ENCODE data around the gene PMIS2.

GRCh38 chr19:35560677-35561076 lies 25.3 kb upstream of the PMIS2 start:
- no peak for TF ChIP-seq CTCF (IDR thresholded peaks at IDR 0.05)
- TF ChIP-seq POLR2AphosphoS5 (IDR thresholded peaks at IDR 0.05; ENCODE audit: low read depth, low read length): no peak

All from Panc1 (cell line).